MM.1S (cell line): ENCODE data around the gene CD28.

Experiments
- EZH2 ChIP-seq: fragments of 300-600 bp; sonication (generic); optimal IDR thresholded peaks from 2 replicates; pipeline ENCODE3; 2017; ENCODE audit warnings: low read depth, mild to moderate bottlenecking, antibody characterized with exemption, low read length, mixed read lengths
- EZH2phosphoT487 ChIP-seq: fragments of 300-600 bp; sonication (generic); IDR thresholded peaks from 2 replicates; pipeline ENCODE4 v1.6.1; 2018; ENCODE audit warnings: antibody characterized with exemption, low read length
- TF ChIP-seq, protein P1 (sequence below): fragments of 300-600 bp; sonication (generic); IDR thresholded peaks from 2 replicates; pipeline ENCODE4 v1.5.1; 2016; ENCODE audit warnings: antibody characterized with exemption, low read length, mixed read lengths

DNA sequence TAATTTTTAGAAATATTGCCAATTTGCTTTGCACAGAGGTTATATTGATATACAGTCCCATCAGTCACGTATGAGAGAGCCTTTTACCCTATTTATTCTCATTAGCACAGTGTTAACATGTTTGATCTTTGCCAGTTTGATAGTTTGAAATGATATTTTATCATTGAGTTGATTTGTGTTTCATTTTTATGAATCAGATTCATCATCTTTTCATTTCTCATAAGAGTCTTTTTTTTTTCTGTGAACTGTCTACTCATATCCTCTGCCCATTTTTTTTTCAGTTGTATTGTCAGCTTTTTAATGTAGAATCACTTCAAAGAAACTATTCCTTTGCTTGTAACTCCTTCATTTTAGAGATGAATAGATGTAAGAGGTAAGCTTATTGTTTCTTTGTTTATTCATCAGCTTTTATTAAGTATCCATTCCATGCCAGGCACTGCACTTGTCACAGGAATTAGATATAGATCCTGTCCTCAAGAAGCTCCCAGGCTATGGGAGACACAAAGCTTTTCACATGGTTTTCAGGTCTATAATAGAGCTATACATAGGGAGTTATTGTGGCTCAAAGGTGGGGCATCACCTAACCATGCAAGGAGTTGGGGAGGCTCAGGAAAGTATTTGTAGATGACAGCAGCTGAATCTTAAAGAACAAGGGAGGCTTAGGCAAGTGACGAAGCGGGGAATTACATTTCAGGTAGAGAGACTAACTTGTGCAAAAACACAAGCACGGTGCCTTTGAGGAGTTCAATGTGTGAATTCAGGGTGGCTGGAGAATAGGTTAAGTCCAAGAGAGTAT is 42.1 kb downstream of the CD28 start:
- TF ChIP-seq, protein P1, sequence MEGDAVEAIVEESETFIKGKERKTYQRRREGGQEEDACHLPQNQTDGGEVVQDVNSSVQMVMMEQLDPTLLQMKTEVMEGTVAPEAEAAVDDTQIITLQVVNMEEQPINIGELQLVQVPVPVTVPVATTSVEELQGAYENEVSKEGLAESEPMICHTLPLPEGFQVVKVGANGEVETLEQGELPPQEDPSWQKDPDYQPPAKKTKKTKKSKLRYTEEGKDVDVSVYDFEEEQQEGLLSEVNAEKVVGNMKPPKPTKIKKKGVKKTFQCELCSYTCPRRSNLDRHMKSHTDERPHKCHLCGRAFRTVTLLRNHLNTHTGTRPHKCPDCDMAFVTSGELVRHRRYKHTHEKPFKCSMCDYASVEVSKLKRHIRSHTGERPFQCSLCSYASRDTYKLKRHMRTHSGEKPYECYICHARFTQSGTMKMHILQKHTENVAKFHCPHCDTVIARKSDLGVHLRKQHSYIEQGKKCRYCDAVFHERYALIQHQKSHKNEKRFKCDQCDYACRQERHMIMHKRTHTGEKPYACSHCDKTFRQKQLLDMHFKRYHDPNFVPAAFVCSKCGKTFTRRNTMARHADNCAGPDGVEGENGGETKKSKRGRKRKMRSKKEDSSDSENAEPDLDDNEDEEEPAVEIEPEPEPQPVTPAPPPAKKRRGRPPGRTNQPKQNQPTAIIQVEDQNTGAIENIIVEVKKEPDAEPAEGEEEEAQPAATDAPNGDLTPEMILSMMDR: no peak
- no peak for TF ChIP-seq EZH2phosphoT487
- TF ChIP-seq EZH2: no peak
